Body of pancreas (tissue), 4 donors: ENCODE results near the gene RALGPS2. TPM values are rescaled to one million over a fixed set of nuclear protein-coding genes. Genes with fewer than 3 reads are reported as not detected.
A peak's percentile ranks its signal among the peaks of the same experiment; 100 is the strongest.

ENCODE experiments used
- ATAC-seq: fragments of 150-250 bp; one replicate; pipeline ENCODE4 v1.9.1; 2016
- DNase-seq, 4 donors: peaks; one replicate each; pipeline ENCODE4 v3.0.0-alpha.2; 2019
- H3K27ac ChIP-seq, 4 donors: fragments of 200-600 bp; sonication (generic); 1 replicate in 3 of 4; 2 replicates in 1 of 4; pipeline versions ENCODE4 v1.5.1 to v1.6.1; 2016 to 2019; ENCODE audit warnings: mild to moderate bottlenecking in 1 of 4, mixed read lengths in 1 of 4, moderate library complexity in 1 of 4
- H3K27me3 ChIP-seq, 2 donors: fragments of 200-600 bp; sonication (generic); one replicate each; pipeline ENCODE4 v1.6.0; 2016; ENCODE audit warnings: mild to moderate bottlenecking in 1 of 2
- H3K36me3 ChIP-seq, 2 donors: fragments of 200-600 bp; sonication (generic); replicated peaks in 1 of 2; 2 replicates each; pipeline ENCODE4 v1.5.1; 2016; ENCODE audit warnings: low read depth in 2 of 2; ENCODE audit not compliant: insufficient read depth in 1 of 2
- H3K4me1 ChIP-seq: fragments of 200-600 bp; sonication (generic); one replicate; pipeline ENCODE4 v1.6.0; 2016
- H3K4me3 ChIP-seq, 2 donors: fragments of 200-600 bp; sonication (generic); 1 replicate in 1 of 2; 2 replicates in 1 of 2; pipeline ENCODE4 v1.5.1; 2016 to 2019
- H3K9me3 ChIP-seq, 3 donors: fragments of 200-600 bp; sonication (generic); 1 replicate in 2 of 3; 2 replicates in 1 of 3; pipeline ENCODE4 v1.5.1; 2016
- POLR2A ChIP-seq, 3 donors: fragments of 450-650 bp; IDR thresholded peaks; one replicate each; pipeline ENCODE4 v1.6.1; 2016; ENCODE audit warnings: antibody characterized with exemption in 3 of 3, mild to moderate bottlenecking in 2 of 3
- WGBS, 2 donors: methylation state at CpG; one replicate each; pipeline ENCODE4 v1.1.5; 2017; 5-methylcytosine and 5-hydroxymethylcytosine counted together
- intact Hi-C: fragments of 100-400 bp; cut with DNase I; formaldehyde crosslinking; loops from one replicate; pipeline ENCODE4 v1.15.1; 2023
- microRNA-seq, 2 donors: library from miRNA; unstranded; fragments of <30 nt; microRNA quantifications; one replicate each; pipeline ENCODE4, GENCODE V29; 2016; ENCODE audit warnings: borderline number of aligned reads in 2 of 2, borderline replicate concordance in 2 of 2
- small RNA-seq: library from RNA; depleted of rRNA; stranded (forward); fragments of <200 nt; gene quantifications from one replicate; pipeline ENCODE3, GENCODE V24; 2016
- total RNA-seq, 2 donors: library from RNA; depleted of rRNA; stranded (reverse); fragments of >200 nt; gene quantifications; one replicate each; pipeline ENCODE4 v1.1.0, GENCODE V29; 2016
- TF ChIP-seq, protein P1 (sequence below), 7 experiments: fragments of 450-650 bp in 4 of 7; fragments of 200-600 bp in 3 of 7; sonication (generic) in 3 of 7; IDR thresholded peaks; one replicate each; pipeline ENCODE4 v1.5.1; 2016 to 2019; ENCODE audit warnings: antibody characterized with exemption in 7 of 7

The RALGPS2 gene
- total RNA-seq, 2 donors from 2014 or later, result 9.1 to 10.9 TPM

DNA sequence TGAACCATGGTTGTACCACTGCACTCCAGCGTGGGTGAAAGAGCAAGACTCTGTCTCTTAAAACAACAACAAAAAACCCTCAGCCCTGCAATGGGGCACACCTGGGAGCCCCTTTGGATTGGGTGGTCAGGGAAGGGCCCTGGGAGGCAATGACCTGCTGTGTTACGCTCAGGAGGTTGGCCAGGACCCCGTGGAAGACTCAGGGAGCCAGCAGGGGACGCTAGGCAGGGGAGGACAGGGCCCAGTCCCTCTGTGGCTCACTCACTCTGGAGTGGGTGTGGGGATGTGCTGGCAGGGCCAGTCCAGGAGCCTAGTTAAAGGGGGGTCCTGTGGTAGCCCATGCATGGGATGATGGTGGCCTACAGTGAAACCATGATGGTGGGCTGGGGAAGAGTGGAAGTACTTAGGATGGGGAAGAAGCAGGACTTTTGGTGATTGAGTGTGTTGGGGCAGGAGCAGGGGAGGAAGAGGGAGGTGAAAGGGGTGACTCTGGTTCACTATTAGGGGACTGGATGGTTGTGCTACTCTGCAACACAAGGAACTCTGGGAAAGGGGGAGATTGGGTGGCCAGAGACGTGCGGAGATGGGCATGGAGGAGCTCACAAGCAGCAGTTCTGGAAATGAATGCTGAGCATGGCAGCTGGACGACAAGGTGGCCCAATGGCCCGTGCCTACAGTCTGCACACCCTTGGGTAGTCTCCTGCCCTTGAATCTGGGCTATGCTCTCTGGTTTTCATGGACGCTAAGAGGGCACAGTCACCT is 244.4 kb downstream of the RALGPS2 start:
- Histone ChIP-seq H3K36me3 (no peaks in the 10 kb centered on the region), H3K27me3 (no peaks in the 10 kb centered on the region), H3K4me1 (peaks cover 22% of the 10 kb centered on the region), H3K27ac (no peak overlapping the region), H3K9me3 (no peaks in the 10 kb centered on the region), H3K4me3 (no peak overlapping the region)
- no peak for TF ChIP-seq POLR2A (IDR thresholded peaks at IDR 0.05)
- TF ChIP-seq, protein P1, sequence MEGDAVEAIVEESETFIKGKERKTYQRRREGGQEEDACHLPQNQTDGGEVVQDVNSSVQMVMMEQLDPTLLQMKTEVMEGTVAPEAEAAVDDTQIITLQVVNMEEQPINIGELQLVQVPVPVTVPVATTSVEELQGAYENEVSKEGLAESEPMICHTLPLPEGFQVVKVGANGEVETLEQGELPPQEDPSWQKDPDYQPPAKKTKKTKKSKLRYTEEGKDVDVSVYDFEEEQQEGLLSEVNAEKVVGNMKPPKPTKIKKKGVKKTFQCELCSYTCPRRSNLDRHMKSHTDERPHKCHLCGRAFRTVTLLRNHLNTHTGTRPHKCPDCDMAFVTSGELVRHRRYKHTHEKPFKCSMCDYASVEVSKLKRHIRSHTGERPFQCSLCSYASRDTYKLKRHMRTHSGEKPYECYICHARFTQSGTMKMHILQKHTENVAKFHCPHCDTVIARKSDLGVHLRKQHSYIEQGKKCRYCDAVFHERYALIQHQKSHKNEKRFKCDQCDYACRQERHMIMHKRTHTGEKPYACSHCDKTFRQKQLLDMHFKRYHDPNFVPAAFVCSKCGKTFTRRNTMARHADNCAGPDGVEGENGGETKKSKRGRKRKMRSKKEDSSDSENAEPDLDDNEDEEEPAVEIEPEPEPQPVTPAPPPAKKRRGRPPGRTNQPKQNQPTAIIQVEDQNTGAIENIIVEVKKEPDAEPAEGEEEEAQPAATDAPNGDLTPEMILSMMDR (IDR thresholded peaks at IDR 0.05), result no peak
- no peak for ATAC-seq
- WGBS, 2 donors, result 88 to 95% methylated on average over 8 to 9 of the region's 9 CpGs
- DNase-seq, result no peak
- intact Hi-C loops, result no loop called here

DNA sequence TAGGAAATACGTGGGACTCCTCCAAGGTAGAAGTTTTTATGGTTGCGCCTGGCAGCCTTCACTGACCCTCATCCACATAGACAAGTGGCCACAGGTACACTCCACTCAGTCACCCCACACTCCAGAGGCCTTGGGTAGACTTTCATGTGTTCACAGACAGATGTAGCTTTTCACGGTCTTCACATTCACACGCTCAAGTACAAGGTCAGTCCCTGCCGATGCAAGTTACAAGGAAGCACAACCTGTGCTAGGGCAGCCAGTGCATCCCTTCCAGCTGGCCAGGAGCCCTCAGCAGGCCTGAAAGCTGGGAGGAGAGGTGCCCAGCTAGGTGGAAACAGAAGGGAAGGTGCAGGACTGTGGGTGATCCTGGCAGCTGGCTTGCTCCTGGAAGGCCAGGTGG is 245.1 kb downstream of the RALGPS2 start:
- H3K4me3 ChIP-seq, result no peak overlapping the region
- intact Hi-C loops, result no loop called here
- no peaks in the 10 kb centered on the region for H3K27me3 ChIP-seq
- DNase-seq, result peak in 1 of 4 donors; percentile 30
- H3K36me3 ChIP-seq, result no peaks in the 10 kb centered on the region
- peak overlapping the region in 1 of 4 donors; percentile 32 for H3K27ac ChIP-seq
- no peak for TF ChIP-seq POLR2A (IDR thresholded peaks at IDR 0.05)
- TF ChIP-seq, protein P1 (IDR thresholded peaks at IDR 0.05), result no peak
- peaks cover 22% of the 10 kb centered on the region for H3K4me1 ChIP-seq
- peak; percentile 73 for ATAC-seq
- H3K9me3 ChIP-seq, result peaks cover 0 to 3% (median 0%) of the 10 kb centered on the region in 3 donors
- 34 to 35% methylated on average over 5 of the region's 5 CpGs for WGBS, 2 donors

Small RNA genes within 50 kb of the gene (microRNA-seq; reads per million reads assigned to microRNA genes)
- gene MIR4424, result 0 reads per million in 2 donors

Small RNA genes within 50 kb of the gene (small RNA-seq; reads per million reads assigned to genes)
- gene MIR4424, result not detected
- gene RF00092, result not detected

Other genes starting within 250 kb of the RALGPS2 start
- not detected for gene CLEC20A, start 228.3 kb upstream of the RALGPS2 start, total RNA-seq
- not detected for gene TEX35, start 212.1 kb upstream of the RALGPS2 start, total RNA-seq
- 10 to 100 TPM in 1 of 2 donors, 1 to 10 TPM in 1; 9.3 to 19.8 TPM for gene ANGPTL1, start 145.8 kb downstream of the RALGPS2 start, total RNA-seq